Trophoblast cell (in vitro differentiated cells and primary cell): ENCODE measurements around the gene ASAP2.

Experiments
- DNase-seq, 2 donors: peaks; one replicate each; pipeline ENCODE4 v3.0.0-alpha.2; 2016
- H2AFZ ChIP-seq: 2 replicates; pipeline ENCODE4 v1.6.1; 2013; ENCODE audit warnings: low read length, moderate library complexity, mild to moderate bottlenecking; ENCODE audit not compliant: insufficient read depth, poor library complexity
- H2AK5ac ChIP-seq: 2 replicates; pipeline ENCODE4 v1.6.1; 2013; ENCODE audit warnings: mild to moderate bottlenecking, low read length
- H2BK120ac ChIP-seq: 2 replicates; pipeline ENCODE4 v1.6.1; 2013; ENCODE audit warnings: low read length, mild to moderate bottlenecking, moderate library complexity; ENCODE audit not compliant: insufficient read depth, poor library complexity
- H2BK12ac ChIP-seq: 2 replicates; pipeline ENCODE4 v1.6.1; 2013; ENCODE audit warnings: mild to moderate bottlenecking, low read length, moderate library complexity
- H2BK5ac ChIP-seq: 2 replicates; pipeline ENCODE4 v1.6.1; 2013; ENCODE audit warnings: low read length, low read depth, moderate library complexity, mild to moderate bottlenecking; ENCODE audit not compliant: poor library complexity
- H3K14ac ChIP-seq: 2 replicates; pipeline ENCODE4 v1.6.1; 2013; ENCODE audit warnings: mild to moderate bottlenecking, low read length
- H3K18ac ChIP-seq: 2 replicates; pipeline ENCODE4 v1.6.1; 2013; ENCODE audit warnings: mild to moderate bottlenecking, low read length
- H3K23ac ChIP-seq: 2 replicates; pipeline ENCODE4 v1.6.1; 2013; ENCODE audit warnings: low read length
- H3K27ac ChIP-seq: 2 replicates; pipeline ENCODE4 v1.5.1; 2013; ENCODE audit warnings: low read depth, mild to moderate bottlenecking, inconsistent platforms, low read length, moderate library complexity
- H3K27me3 ChIP-seq: 2 replicates; pipeline ENCODE4 v1.6.1; 2013; ENCODE audit warnings: inconsistent platforms, mild to moderate bottlenecking, low read length, moderate library complexity; ENCODE audit not compliant: insufficient read depth
- H3K36me3 ChIP-seq, 2 experiments: 1 replicate in 1 of 2; 2 replicates in 1 of 2; pipeline ENCODE4 v1.6.1; 2013; ENCODE audit warnings: low read length in 2 of 2, mild to moderate bottlenecking in 2 of 2, moderate library complexity in 1 of 2; ENCODE audit not compliant: insufficient read depth in 2 of 2, control insufficient read depth in 1 of 2
- H3K4ac ChIP-seq: 2 replicates; pipeline ENCODE4 v1.6.1; 2013; ENCODE audit warnings: low read depth, mild to moderate bottlenecking, low read length, moderate library complexity
- H3K4me1 ChIP-seq, 2 experiments: 1 replicate in 1 of 2; 2 replicates in 1 of 2; pipeline ENCODE4 v1.6.1; 2013; ENCODE audit warnings: low read length in 2 of 2, mild to moderate bottlenecking in 2 of 2, moderate library complexity in 1 of 2; ENCODE audit not compliant: insufficient read depth in 2 of 2, control insufficient read depth in 1 of 2
- H3K4me2 ChIP-seq: 2 replicates; pipeline ENCODE4 v1.6.1; 2013; ENCODE audit warnings: inconsistent platforms, mild to moderate bottlenecking, low read length, moderate library complexity
- H3K4me3 ChIP-seq: 2 replicates; pipeline ENCODE4 v1.5.1; 2013; ENCODE audit warnings: mild to moderate bottlenecking, low read depth, low read length, inconsistent platforms
- H3K79me1 ChIP-seq: one replicate; pipeline ENCODE4 v1.6.1; 2013; ENCODE audit warnings: low read length
- H3K79me2 ChIP-seq: 2 replicates; pipeline ENCODE4 v1.6.1; 2013; ENCODE audit warnings: low read length, mild to moderate bottlenecking; ENCODE audit not compliant: control insufficient read depth, insufficient read depth, poor library complexity
- H3K9ac ChIP-seq: 2 replicates; pipeline ENCODE4 v1.6.1; 2013; ENCODE audit warnings: mild to moderate bottlenecking, low read length
- H3K9me3 ChIP-seq: 2 replicates; pipeline ENCODE4 v1.6.1; 2013; ENCODE audit warnings: low read depth, mild to moderate bottlenecking, control low read depth, inconsistent platforms, low read length; ENCODE audit not compliant: insufficient read depth
- H4K12ac ChIP-seq: 2 replicates; pipeline ENCODE4 v1.6.1; 2013; ENCODE audit warnings: low read depth, mild to moderate bottlenecking, low read length, moderate library complexity
- H4K8ac ChIP-seq: 2 replicates; pipeline ENCODE4 v1.6.1; 2013; ENCODE audit warnings: low read depth, mild to moderate bottlenecking, low read length, moderate library complexity
- H4K91ac ChIP-seq: one replicate; pipeline ENCODE4 v1.6.1; 2013; ENCODE audit warnings: low read depth, mild to moderate bottlenecking, low read length, moderate library complexity
- WGBS: extraction: QIAGEN DNeasy Blood & Tissue Kit; methylation state at CpG from one replicate; pipeline ENCODE4 v1.1.7; 2013; ENCODE audit warnings: missing lambda C conversion rate; ENCODE audit not compliant: insufficient read length, insufficient coverage; ENCODE audit errors: extremely low coverage; 5-methylcytosine and 5-hydroxymethylcytosine counted together

Gene ASAP2

DNA sequence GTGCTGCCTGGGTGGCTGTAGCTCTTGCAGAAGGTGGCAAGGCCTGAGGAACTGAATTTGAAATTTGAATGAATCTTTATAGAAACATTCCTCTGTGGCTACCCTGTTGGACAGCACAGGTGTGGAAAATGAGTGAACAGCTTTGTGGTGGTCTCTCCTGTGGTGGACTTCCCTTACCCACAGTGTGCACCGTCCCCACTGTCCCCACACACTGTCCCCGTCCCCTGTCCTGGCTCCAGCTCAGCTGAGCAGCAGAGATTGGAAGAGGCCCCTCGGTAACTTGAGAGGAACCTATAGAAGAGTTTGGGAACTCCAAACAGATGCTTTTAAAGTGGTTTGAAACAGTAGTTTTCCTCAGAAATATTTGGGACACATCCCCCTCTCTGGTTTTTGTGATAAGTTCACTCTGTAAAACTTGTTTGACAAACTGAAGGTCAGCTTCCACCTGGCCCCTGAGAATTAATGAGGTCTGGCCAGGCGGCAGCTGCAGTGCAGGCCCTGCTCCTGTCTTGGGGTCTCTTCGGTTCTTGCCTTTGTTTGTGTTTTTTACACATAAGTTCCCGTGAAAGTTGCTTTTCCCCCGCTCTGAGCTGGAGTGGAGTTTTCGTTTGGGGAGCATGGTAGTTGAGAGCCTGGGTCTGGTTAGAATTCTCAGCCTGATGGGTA is 63.2 kb downstream of the ASAP2 start:
- Histone ChIP-seq H2BK120ac (no peak overlapping the region), H4K8ac (no peak overlapping the region), H2BK5ac (no peak overlapping the region), H3K4me1 (peaks cover 7% of the 10 kb centered on the region in 2 experiments), H2AK5ac (no peak overlapping the region), H3K14ac (no peak overlapping the region), H3K79me1 (peaks cover 2% of the 10 kb centered on the region), H3K18ac (no peak overlapping the region), H4K91ac (no peak overlapping the region), H2AFZ (no peak overlapping the region), H3K27ac (no peak overlapping the region), H3K36me3 (peaks cover 0 to 1% of the 10 kb centered on the region in 2 experiments), H2BK12ac (no peak overlapping the region), H3K9ac (no peak overlapping the region), H3K4ac (no peak overlapping the region), H3K27me3 (no peaks in the 10 kb centered on the region), H3K23ac (no peak overlapping the region), H3K4me2 (no peak overlapping the region), H3K79me2 (peaks cover 2% of the 10 kb centered on the region), H3K4me3 (no peak overlapping the region), H4K12ac (no peak overlapping the region), H3K9me3 (no peaks in the 10 kb centered on the region)
- no peak for DNase-seq
- WGBS, result no CpG with 5 or more reads among the region's 8 CpGs

DNA sequence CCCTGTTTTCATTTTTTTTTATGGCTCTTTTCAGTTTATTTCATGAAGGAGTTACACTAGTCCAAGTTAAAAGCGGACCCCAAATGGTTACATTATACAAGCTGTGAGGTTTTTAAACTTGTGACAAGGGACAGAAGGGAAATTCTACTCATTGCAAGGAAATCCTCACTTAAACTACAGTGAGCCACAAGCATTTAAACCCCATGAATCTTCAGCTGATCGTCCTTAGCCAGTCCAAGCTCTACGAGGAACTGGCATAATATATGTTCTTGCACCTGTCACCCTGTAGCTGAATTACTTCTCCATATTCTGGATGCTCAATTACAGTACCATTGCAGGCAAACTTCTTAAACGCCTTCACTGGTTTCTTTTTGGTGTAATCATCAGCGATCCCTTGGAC is 64.5 kb downstream of the ASAP2 start:
- peaks cover 2% of the 10 kb centered on the region for H3K79me2 ChIP-seq
- H3K4me3 ChIP-seq, result no peak overlapping the region
- H3K36me3 ChIP-seq, result peaks cover 0 to 1% of the 10 kb centered on the region in 2 experiments
- no peak overlapping the region for H2BK12ac ChIP-seq
- H3K4ac ChIP-seq, result no peak overlapping the region
- H3K79me1 ChIP-seq, result peaks cover 2% of the 10 kb centered on the region
- no peak overlapping the region for H2BK120ac ChIP-seq
- no peak overlapping the region for H2AK5ac ChIP-seq
- DNase-seq, result no peak
- H2BK5ac ChIP-seq, result no peak overlapping the region
- no peak overlapping the region for H4K8ac ChIP-seq
- H4K12ac ChIP-seq, result no peak overlapping the region
- H3K9ac ChIP-seq, result no peak overlapping the region
- H3K14ac ChIP-seq, result no peak overlapping the region
- H3K18ac ChIP-seq, result no peak overlapping the region
- H3K9me3 ChIP-seq, result no peaks in the 10 kb centered on the region
- H3K23ac ChIP-seq, result no peak overlapping the region
- WGBS, result no CpG with 5 or more reads among the region's 5 CpGs
- H4K91ac ChIP-seq, result no peak overlapping the region
- no peaks in the 10 kb centered on the region for H3K27me3 ChIP-seq
- no peak overlapping the region for H2AFZ ChIP-seq
- no peak overlapping the region for H3K4me2 ChIP-seq
- H3K4me1 ChIP-seq, result peaks cover 7 to 11% of the 10 kb centered on the region in 2 experiments
- H3K27ac ChIP-seq, result no peak overlapping the region

- Histone ChIP-seq H2BK120ac (no peak overlapping the region), H3K23ac (no peak overlapping the region), H3K4me3 (no peak overlapping the region), H3K4ac (no peak overlapping the region), H2AFZ (no peak overlapping the region), H2AK5ac (no peak overlapping the region), H4K12ac (no peak overlapping the region), H3K79me2 (peaks cover 2% of the 10 kb centered on the region), H2BK5ac (no peak overlapping the region), H2BK12ac (no peak overlapping the region), H3K9ac (no peak overlapping the region), H3K36me3 (peaks cover 0 to 1% of the 10 kb centered on the region in 2 experiments), H3K4me1 (peaks cover 7 to 11% of the 10 kb centered on the region in 2 experiments), H4K8ac (no peak overlapping the region), H3K18ac (no peak overlapping the region), H3K27ac (no peak overlapping the region), H3K79me1 (peaks cover 2% of the 10 kb centered on the region), H3K4me2 (no peak overlapping the region), H3K9me3 (no peaks in the 10 kb centered on the region), H3K14ac (no peak overlapping the region), H3K27me3 (no peaks in the 10 kb centered on the region), H4K91ac (no peak overlapping the region)
- no peak for DNase-seq
- WGBS, result no CpG with 5 or more reads among the region's 5 CpGs
Measured at GRCh38 chr2:9271691-9272090, 65.1 kb downstream of the ASAP2 start.

DNA sequence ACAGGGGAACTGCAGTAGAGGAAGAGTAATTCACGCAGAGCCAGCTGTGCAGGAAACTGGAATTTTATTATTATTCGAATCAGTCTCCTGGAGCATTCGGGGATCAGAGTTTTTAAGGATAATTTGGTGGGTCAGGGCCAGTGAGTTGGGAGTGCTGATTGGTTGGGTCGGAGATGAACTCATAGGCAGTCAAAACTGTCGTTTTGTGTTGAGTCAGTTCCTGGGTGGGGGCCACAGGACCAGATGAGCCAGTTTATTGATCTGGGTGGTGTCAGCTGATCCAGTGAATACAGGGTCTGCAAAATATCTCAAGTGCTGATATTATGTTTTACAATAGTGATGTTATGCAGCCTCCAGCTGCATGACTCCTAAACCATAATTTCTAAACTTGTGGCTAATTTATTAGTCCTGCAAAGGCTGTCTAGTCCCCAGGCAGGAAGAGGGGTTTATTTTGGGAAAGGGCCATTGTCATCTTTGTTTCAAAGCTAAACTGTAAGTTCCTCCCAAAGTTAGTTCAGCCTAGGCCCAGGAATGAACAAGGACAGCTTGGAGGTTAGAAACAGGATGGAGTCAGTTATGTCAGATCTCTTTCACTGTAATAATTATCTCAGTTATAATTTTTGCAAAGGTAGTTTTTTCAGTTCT is 67.0 kb downstream of the ASAP2 start:
- Histone ChIP-seq H3K23ac (no peak overlapping the region), H3K14ac (no peak overlapping the region), H3K4me1 (peaks cover 7 to 11% of the 10 kb centered on the region in 2 experiments), H3K36me3 (peaks cover 0 to 1% of the 10 kb centered on the region in 2 experiments), H2AFZ (no peak overlapping the region), H4K8ac (no peak overlapping the region), H4K12ac (no peak overlapping the region), H3K27ac (no peak overlapping the region), H4K91ac (no peak overlapping the region), H3K9ac (no peak overlapping the region), H3K4ac (no peak overlapping the region), H3K79me2 (peaks cover 2% of the 10 kb centered on the region), H2AK5ac (no peak overlapping the region), H3K9me3 (no peaks in the 10 kb centered on the region), H2BK5ac (no peak overlapping the region), H2BK120ac (no peak overlapping the region), H3K4me3 (no peak overlapping the region), H3K79me1 (peaks cover 2% of the 10 kb centered on the region), H3K4me2 (no peak overlapping the region), H2BK12ac (no peak overlapping the region), H3K27me3 (no peaks in the 10 kb centered on the region), H3K18ac (no peak overlapping the region)
- no CpG with 5 or more reads among the region's 5 CpGs for WGBS
- no peak for DNase-seq
